Neural cell (in vitro differentiated cells): Measurements from ENCODE around the gene CHAF1B. TPM values are rescaled to one million over a fixed set of nuclear protein-coding genes. Genes with fewer than 3 reads are reported as not detected.

Source experiments
- H2AFZ ChIP-seq: fragments of 200-600, 300-800 bp; sonication (generic), shearing (Covaris generic); 2 replicates; pipeline ENCODE4 v1.6.0; 2014; ENCODE audit warnings: low read depth, mild to moderate bottlenecking, antibody characterized with exemption, low read length, moderate library complexity
- H3F3A ChIP-seq: fragments of 200-600 bp; shearing (Covaris generic); 2 replicates; pipeline ENCODE4 v1.6.1; 2016; ENCODE audit warnings: mild to moderate bottlenecking, moderate library complexity, mixed read lengths, antibody characterized with exemption, low read length; ENCODE audit not compliant: insufficient read depth, poor library complexity, severe bottlenecking
- H3K27ac ChIP-seq: fragments of 200-600, 300-800 bp; sonication (generic), shearing (Covaris generic); 2 replicates; pipeline ENCODE4 v1.5.1; 2014; ENCODE audit warnings: mild to moderate bottlenecking, low read length, moderate library complexity
- H3K27me3 ChIP-seq: fragments of 300-800, 200-600 bp; sonication (generic), shearing (Covaris generic); 2 replicates; pipeline ENCODE4 v1.6.0; 2014; ENCODE audit warnings: mild to moderate bottlenecking, low read depth, low read length, moderate library complexity; ENCODE audit not compliant: insufficient read depth
- H3K36me3 ChIP-seq: fragments of 300-800, 200-600 bp; sonication (generic), shearing (Covaris generic); 2 replicates; pipeline ENCODE4 v1.5.1; 2014; ENCODE audit warnings: mild to moderate bottlenecking, antibody characterized with exemption, low read length, moderate library complexity; ENCODE audit not compliant: insufficient read depth
- H3K4me2 ChIP-seq: fragments of 300-800, 200-600 bp; sonication (generic), shearing (Covaris generic); 2 replicates; pipeline ENCODE4 v1.6.0; 2014; ENCODE audit warnings: mild to moderate bottlenecking, low read length
- H3K4me3 ChIP-seq: fragments of 300-800, 200-600 bp; sonication (generic), shearing (Covaris generic); 2 replicates; pipeline ENCODE4 v1.5.1; 2014; ENCODE audit warnings: mild to moderate bottlenecking, low read length, moderate library complexity
- H3K79me2 ChIP-seq: fragments of 200-600 bp; shearing (Covaris generic); replicated peaks from 2 replicates; pipeline ENCODE4 v1.6.0; 2014; ENCODE audit warnings: mild to moderate bottlenecking, low read length, moderate library complexity; ENCODE audit not compliant: insufficient read depth
- H3K9ac ChIP-seq: fragments of 300-800, 200-600 bp; sonication (generic), shearing (Covaris generic); 2 replicates; pipeline ENCODE4 v1.6.1; 2016; ENCODE audit warnings: mild to moderate bottlenecking, low read length, mixed read lengths
- H3K9me2 ChIP-seq: fragments of 200-600 bp; shearing (Covaris generic); 2 replicates; pipeline ENCODE4 v1.6.1; 2016; ENCODE audit warnings: mild to moderate bottlenecking, low read length, mixed read lengths; ENCODE audit not compliant: insufficient read depth
- H3K9me3 ChIP-seq: fragments of 200-600, 300-800 bp; sonication (generic), shearing (Covaris generic); 2 replicates; pipeline ENCODE4 v1.6.1; 2016; ENCODE audit warnings: mild to moderate bottlenecking, mixed run types, low read length, moderate library complexity, mixed read lengths
- H4K20me1 ChIP-seq: fragments of 200-600 bp; shearing (Covaris generic); 2 replicates; pipeline ENCODE4 v1.6.1; 2016; ENCODE audit warnings: mild to moderate bottlenecking, mixed run types; ENCODE audit not compliant: insufficient read depth
- CTCF ChIP-seq: fragments of 450-650 bp; IDR thresholded peaks from 2 replicates; pipeline ENCODE4 v1.5.1; 2014; ENCODE audit warnings: antibody characterized with exemption, mild to moderate bottlenecking, moderate library complexity; ENCODE audit not compliant: poor library complexity, severe bottlenecking
- EP300 ChIP-seq: fragments of 450-650 bp; conservative IDR thresholded peaks from 2 replicates; pipeline ENCODE4 v1.6.1; 2014; ENCODE audit warnings: antibody characterized with exemption, mild to moderate bottlenecking, moderate library complexity; ENCODE audit not compliant: poor library complexity, severe bottlenecking
- EZH2 ChIP-seq: fragments of 200-600, 300-800 bp; shearing (Covaris generic), sonication (generic); IDR thresholded peaks from 2 replicates; pipeline ENCODE4 v1.6.1; 2014; ENCODE audit warnings: antibody characterized with exemption, low read length, borderline replicate concordance, mild to moderate bottlenecking; ENCODE audit not compliant: insufficient read depth, poor library complexity, severe bottlenecking
- MXI1 ChIP-seq: fragments of 450-650 bp; conservative IDR thresholded peaks from 2 replicates; pipeline ENCODE4 v1.6.1; 2014; ENCODE audit warnings: antibody characterized with exemption, mild to moderate bottlenecking; ENCODE audit not compliant: poor library complexity, severe bottlenecking
- POLR2AphosphoS5 ChIP-seq: IDR thresholded peaks from 2 replicates; pipeline ENCODE4 v1.6.1; 2012
- RAD21 ChIP-seq: fragments of 450-650 bp; conservative IDR thresholded peaks from 2 replicates; pipeline ENCODE4 v1.6.1; 2014; ENCODE audit warnings: antibody characterized with exemption, mild to moderate bottlenecking, moderate library complexity
- SMC3 ChIP-seq: fragments of 450-650 bp; conservative IDR thresholded peaks from 2 replicates; pipeline ENCODE4 v1.6.1; 2014; ENCODE audit warnings: antibody characterized with exemption, mild to moderate bottlenecking, moderate library complexity; ENCODE audit not compliant: poor library complexity
- TAF1 ChIP-seq: IDR thresholded peaks from 2 replicates; pipeline ENCODE4 v1.6.1; 2012; ENCODE audit warnings: low read depth
- polyA plus RNA-seq: library from polyadenylated mRNA; depleted of rRNA; stranded (reverse); fragments of >200 nt; gene quantifications from 2 replicates; pipeline ENCODE4 v1.2.3, GENCODE V29; 2014
- TF ChIP-seq, protein P1 (sequence below): IDR thresholded peaks from 2 replicates; pipeline ENCODE4 v1.6.1; 2012; ENCODE audit warnings: borderline replicate concordance

CHAF1B gene
- polyA plus RNA-seq, 1 donor from 2014 or later = 0.72 TPM

DNA sequence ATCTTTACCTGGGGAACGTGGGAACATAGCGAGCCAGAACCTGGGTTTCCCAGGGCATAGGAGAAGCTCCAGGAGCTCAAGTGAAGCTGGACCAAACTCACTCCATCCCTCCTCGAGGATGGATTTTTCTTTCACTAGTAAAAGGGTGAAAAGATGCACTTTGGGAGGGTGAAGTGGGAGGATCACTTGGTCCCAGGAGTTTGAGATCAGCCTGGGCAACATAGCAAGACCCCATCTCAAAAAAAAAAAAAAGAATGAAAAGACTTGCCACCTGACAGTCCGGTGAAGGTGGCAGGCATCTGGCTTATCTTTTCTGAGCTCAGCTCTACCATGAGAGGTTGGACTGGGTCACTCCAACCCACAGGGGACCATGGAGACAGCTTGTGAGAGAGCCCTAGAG is 42.3 kb downstream of the CHAF1B start:
- Histone ChIP-seq H3K36me3 (no peaks in the 10 kb centered on the region), H3K4me3 (no peak overlapping the region), H3K9me2 (no peaks in the 10 kb centered on the region), H4K20me1 (no peaks in the 10 kb centered on the region), H3K27ac (no peak overlapping the region), H3K27me3 (no peaks in the 10 kb centered on the region), H2AFZ (no peak overlapping the region), H3K9me3 (no peaks in the 10 kb centered on the region), H3K4me2 (no peak overlapping the region), H3K79me2 (no peaks in the 10 kb centered on the region), H3F3A (no peaks in the 10 kb centered on the region), H3K9ac (no peak overlapping the region)
- no peak for TF ChIP-seq CTCF
- TF ChIP-seq MXI1 = no peak
- TF ChIP-seq POLR2AphosphoS5 = no peak
- TF ChIP-seq RAD21 = no peak
- no peak for TF ChIP-seq EZH2
- TF ChIP-seq, protein P1, sequence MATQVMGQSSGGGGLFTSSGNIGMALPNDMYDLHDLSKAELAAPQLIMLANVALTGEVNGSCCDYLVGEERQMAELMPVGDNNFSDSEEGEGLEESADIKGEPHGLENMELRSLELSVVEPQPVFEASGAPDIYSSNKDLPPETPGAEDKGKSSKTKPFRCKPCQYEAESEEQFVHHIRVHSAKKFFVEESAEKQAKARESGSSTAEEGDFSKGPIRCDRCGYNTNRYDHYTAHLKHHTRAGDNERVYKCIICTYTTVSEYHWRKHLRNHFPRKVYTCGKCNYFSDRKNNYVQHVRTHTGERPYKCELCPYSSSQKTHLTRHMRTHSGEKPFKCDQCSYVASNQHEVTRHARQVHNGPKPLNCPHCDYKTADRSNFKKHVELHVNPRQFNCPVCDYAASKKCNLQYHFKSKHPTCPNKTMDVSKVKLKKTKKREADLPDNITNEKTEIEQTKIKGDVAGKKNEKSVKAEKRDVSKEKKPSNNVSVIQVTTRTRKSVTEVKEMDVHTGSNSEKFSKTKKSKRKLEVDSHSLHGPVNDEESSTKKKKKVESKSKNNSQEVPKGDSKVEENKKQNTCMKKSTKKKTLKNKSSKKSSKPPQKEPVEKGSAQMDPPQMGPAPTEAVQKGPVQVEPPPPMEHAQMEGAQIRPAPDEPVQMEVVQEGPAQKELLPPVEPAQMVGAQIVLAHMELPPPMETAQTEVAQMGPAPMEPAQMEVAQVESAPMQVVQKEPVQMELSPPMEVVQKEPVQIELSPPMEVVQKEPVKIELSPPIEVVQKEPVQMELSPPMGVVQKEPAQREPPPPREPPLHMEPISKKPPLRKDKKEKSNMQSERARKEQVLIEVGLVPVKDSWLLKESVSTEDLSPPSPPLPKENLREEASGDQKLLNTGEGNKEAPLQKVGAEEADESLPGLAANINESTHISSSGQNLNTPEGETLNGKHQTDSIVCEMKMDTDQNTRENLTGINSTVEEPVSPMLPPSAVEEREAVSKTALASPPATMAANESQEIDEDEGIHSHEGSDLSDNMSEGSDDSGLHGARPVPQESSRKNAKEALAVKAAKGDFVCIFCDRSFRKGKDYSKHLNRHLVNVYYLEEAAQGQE = no peak
- TF ChIP-seq EP300 = no peak
- TF ChIP-seq TAF1 = no peak
- TF ChIP-seq SMC3 = no peak

- Histone ChIP-seq H3K4me3 (no peak overlapping the region), H2AFZ (no peak overlapping the region), H3K4me2 (no peak overlapping the region), H3K36me3 (no peaks in the 10 kb centered on the region), H3K9me2 (no peaks in the 10 kb centered on the region), H4K20me1 (no peaks in the 10 kb centered on the region), H3K27me3 (no peaks in the 10 kb centered on the region), H3K9me3 (no peaks in the 10 kb centered on the region), H3F3A (no peaks in the 10 kb centered on the region), H3K79me2 (no peaks in the 10 kb centered on the region), H3K27ac (no peak overlapping the region), H3K9ac (no peak overlapping the region)
- TF ChIP-seq EP300 (no peak), SMC3 (no peak), RAD21 (no peak), POLR2AphosphoS5 (no peak), CTCF (no peak)
- TF ChIP-seq, protein P1 = no peak
Observed at GRCh38 chr21:36428761-36429432, 43.7 kb downstream of the CHAF1B start.
